RPMI7951 (cell line): ENCODE results near the gene CHN1. TPM values are rescaled to one million over a fixed set of nuclear protein-coding genes. Genes with fewer than 3 reads are reported as not detected.

Experiments
- DNase-seq: peaks from one replicate; pipeline ENCODE4 v3.0.0-alpha.2; 2012; ENCODE audit warnings: low read depth
- total RNA-seq: library from RNA; depleted of rRNA; stranded (reverse); fragments of >200 nt; shearing (Covaris generic); gene quantifications from 2 replicates; pipeline ENCODE4 v1.2.3, GENCODE V29; 2014

The CHN1 gene
- total RNA-seq, 1 experiment from 2014 or later = 163 TPM

DNA sequence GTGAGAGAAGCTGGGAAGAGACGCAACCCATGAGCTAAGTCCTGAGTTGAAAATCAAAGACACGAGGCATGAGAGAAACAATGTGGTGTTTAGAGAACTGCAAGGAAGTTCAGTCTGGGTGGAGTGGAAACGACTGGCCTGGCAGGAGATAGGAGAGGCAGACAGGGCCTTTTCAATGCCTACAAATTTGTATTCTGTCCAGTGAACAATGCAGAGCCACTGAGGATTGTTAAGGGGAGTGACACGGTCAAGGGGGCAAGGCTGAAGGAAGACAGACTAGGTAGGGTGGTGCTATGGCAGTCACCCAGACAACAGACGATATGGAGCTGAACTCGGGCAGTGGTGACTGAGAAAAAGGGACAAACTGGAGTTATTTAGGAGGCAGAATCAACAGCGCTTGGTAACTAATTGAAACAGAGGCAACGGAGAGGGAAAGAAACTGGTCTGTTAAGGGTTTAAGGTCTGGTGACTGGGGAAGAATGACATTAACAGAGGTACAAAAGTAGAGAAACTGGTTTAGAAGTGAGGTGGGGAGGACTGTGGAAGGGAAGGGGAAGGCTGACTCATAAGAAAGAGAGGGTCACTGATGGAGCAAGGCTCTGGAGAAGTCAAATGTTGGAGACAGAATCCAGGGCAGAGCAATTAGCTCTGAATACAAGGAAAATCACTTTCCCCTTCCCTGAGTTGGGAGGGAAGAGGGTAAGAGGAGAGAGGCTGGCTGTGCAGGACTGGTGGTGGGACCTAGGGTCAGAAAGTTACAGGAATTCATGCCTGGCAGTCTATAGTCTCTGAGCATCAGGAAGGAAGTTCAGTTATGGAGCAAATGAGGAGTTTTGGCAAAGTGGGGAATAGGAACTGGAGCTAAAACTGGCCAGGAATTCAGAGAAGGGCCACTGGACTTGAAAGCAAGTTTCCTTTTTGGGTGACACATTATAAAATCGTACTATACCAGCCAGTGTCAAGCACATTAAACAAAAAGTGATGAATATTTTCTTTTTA is 177.5 kb downstream of the CHN1 start:
- peak; percentile 40 for DNase-seq

DNA sequence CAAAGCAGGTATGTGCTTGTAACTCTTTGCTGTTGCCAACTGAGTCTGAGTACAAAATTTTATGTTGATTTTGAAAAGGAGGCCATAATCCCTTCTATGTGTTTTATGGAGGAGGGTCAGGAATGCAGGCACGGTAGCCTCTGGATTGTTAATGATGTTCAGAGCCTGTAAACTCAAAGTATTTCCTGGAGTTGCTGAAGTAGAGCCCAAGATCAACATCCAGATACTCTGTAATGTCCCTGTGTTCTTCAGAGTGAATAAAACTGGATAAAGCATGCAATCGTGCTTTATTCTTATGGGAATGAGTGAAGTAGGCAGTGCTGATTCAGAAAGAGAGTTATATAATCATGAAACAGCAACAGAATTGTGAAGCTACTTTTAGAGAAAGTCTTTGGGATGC is 179.1 kb downstream of the CHN1 start:
- DNase-seq = no peak

GRCh38 chr2:174824068-174824467 is 181.1 kb downstream of the CHN1 start:
- DNase-seq = no peak

GRCh38 chr2:174821628-174822027 is 183.6 kb downstream of the CHN1 start:
- DNase-seq = no peak

DNA sequence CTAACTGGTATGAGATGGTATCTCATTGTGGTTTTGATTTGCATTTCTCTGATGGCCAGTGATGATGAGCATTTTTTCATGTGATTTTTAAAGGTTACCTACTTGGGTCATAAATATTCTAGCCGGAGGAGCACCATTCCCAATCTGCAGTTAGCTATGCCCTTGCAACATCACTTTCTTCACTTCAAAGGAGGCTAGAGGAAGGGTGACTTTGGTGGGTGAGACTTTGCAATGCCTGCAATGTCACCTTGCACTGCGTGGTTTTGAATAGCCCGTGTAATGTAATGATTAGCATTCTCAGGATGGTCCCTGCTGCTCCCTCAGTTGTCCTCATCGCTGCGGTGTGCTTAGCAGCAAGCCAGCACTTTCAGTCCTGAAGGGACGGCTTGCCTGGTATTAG is 184.8 kb downstream of the CHN1 start:
- DNase-seq = no peak

DNA sequence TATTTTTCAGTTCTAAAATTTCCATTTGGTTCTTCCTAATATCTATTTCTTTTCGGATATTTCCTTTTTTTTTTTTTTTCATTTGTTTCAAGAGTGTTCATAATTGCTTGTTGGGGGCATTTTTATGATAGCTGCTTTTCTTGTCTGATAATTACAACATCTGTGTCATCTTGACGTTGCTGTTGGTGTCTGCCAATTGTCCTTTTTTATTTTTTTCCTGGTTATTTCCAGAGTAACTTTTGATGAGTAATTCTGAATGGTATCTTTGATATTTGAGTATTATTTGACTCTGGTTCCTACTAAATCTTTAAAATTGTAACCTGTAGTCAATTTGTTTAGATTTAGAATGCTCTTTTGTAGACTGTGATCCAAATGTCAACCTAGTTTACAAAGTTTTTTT is 189.7 kb downstream of the CHN1 start:
- DNase-seq = no peak

DNA sequence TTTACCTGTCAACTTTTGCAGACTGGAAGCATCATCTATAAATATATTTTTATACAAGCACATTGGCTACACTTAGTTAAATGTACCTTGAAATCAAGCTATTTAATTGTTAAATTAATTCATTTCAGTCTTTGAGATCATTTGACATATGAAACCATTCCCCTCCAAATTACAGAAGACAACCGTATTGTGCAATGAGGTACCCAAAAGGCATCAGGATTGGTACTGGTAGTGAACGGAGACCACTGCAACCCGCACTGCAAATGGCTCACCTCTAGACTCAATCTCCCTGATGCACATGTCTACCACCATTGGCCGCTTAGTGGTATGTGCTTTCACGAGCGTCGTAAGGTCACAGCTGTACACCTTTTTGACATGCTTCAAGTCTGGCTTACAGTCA is 193.1 kb downstream of the CHN1 start:
- DNase-seq = no peak

- DNase-seq = no peak
These were observed 197.2 kb downstream of the CHN1 start for GRCh38 chr2:174807931-174808330.

GRCh38 chr2:174805803-174806202 is 199.4 kb downstream of the CHN1 start:
- no peak for DNase-seq

- DNase-seq = peak; percentile 66
These were observed 202.7 kb downstream of the CHN1 start for GRCh38 chr2:174802459-174802858.

GRCh38 chr2:174800436-174801205 is 204.6 kb downstream of the CHN1 start:
- no peak for DNase-seq

- DNase-seq = no peak
These were observed 206.4 kb downstream of the CHN1 start for GRCh38 chr2:174798801-174799200.

- DNase-seq = peak; percentile 90
These were observed 207.4 kb downstream of the CHN1 start for GRCh38 chr2:174797781-174798276.

- DNase-seq = peak; percentile 91
These were observed 208.8 kb downstream of the CHN1 start for GRCh38 chr2:174796319-174796771.

- DNase-seq = peak; percentile 58
These were observed 210.3 kb downstream of the CHN1 start for GRCh38 chr2:174794851-174795374.

DNA sequence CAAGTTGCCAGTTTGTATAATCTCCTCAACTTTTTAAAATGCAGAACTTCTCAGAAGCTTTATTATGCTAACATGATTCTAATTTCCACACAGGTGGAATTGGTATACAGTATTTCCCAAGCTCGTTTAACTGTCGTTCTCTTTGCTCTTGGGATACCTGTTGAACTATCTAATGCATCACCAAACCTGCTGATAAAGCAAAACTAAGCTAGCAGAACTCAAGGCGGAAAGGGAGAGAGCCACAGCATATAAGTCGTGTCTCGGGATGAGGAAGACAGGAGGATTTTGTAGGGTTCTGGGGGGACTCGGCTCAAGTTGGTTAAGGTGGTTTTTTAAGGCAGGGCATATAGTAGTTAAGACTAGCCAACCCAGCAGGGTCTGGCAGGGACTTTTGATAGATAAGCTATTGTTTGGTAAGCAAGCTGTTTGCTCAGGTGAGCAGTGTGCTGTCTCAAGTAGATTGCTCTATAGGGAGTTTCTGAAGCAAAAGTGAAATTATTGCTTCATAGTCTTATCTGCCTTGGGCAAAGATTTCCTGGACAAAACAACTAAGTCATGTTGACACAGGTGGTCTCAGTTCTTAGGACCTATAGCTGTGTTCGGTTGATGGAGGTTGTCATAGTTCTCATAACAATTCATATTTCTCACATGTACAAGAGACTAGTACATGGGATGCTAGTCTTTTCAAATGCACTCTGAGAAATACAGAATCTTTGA is 212.7 kb downstream of the CHN1 start:
- no peak for DNase-seq

GRCh38 chr2:174791746-174792280 is 213.4 kb downstream of the CHN1 start:
- no peak for DNase-seq

- DNase-seq = no peak
These were observed 214.2 kb downstream of the CHN1 start for GRCh38 chr2:174791020-174791419.

GRCh38 chr2:174789001-174789400 is 216.2 kb downstream of the CHN1 start:
- DNase-seq = no peak

DNA sequence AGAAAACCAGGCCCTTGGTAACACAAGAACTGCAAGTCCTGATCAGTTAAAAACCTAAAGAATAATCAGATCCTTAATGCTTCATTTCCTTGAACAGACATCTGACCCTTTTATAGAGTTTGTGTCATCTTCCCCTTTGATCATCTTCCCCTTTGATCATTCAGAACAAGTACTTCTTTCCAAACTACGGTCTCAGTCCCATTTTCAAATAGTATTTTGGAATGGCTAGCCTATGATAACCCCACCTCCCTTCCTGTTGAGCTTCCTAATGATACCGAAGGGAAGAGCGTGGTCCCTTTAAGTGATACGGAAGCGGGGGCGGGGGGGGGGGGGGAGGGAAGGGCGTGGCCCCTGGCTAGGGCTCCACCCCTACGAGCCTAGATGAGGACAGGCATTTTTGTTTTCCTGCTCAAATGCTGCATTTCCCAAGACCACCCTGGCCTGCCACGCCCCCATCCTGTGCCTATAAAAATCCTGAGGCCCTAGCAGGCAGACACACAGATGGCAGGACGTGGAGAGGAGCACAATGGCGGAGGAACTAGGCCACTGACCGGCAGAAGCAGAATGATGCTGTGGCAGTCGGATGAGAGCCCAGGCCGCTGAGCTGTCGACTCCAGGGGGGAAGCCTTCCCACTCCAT is 216.8 kb downstream of the CHN1 start:
- peak; percentile 83 for DNase-seq
